Measurements from ENCODE around the gene HSD11B1. TPM values are rescaled to one million over a fixed set of nuclear protein-coding genes. Genes with fewer than 3 reads are reported as not detected.

The HSD11B1 gene
- total RNA-seq, 1 experiment from 2014 or later = not detected

DNA sequence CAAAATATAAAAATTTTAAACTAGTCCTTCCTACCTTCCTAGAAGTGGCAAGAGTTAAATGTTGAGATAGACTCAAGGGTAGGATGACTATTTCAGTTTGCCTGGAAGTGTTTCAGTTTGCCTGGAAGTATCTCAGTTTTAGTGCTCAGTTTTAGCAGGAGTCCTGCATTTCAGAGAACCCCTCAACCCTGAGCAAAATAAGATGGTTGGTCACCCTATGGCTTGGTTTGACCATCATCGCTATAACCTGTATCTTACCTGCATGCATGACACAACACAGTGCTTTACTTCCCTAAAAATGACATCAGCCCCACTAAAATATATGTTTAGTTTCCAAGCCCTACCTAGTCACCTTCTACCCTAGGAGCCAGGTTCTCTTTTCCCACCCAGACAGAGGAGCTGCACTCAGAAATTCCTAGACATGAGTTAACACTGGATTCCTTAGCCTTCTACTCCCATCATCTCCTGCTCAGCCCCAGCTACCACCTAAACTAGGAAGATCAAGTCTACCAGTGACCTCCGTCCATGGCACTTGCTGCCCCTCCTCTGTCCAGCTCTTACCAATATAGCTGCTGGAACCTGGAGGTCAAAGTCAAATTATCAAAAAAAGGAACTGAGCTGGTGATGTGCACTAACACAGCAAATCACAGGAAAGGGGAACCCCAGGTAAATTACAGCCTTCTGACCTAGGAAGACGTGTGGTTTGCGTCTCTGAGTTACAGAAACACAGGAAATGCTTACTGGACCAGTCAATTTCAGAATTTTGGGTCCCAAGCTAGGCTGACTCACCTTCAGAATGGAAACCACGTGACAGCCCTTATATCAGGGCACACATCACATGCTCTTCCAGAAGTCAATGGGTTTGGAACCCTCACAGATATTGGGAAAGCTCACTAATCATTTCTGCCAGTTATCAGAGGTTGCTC, 31.7 kb upstream of the HSD11B1 start:
- DNase-seq (ENCODE audit: low read depth, low spot score) = no peak
- in situ Hi-C loops (cut with HindIII; ENCODE audit: low pct_unique_long_range_greater_than_20kb, low sequenced_read_pairs) (no loop called here), intact Hi-C loops (cut with micrococcal nuclease; ENCODE audit: unreplicated experiment) (no loop called here)
- no peaks in the 10 kb centered on the region for H3K4me1 ChIP-seq (ENCODE audit: control insufficient read depth, insufficient read depth, low read length)
- no TSS peak for BruUV-seq (replicated peaks)
- ATAC-seq = no peak
- TF ChIP-seq REST (IDR thresholded peaks at IDR 0.05; ENCODE audit: insufficient read depth in 1 of 2, low read depth in 2 of 2, low read length in 1 of 2) (no peak), POLR2AphosphoS5 (IDR thresholded peaks at IDR 0.05; ENCODE audit: low read depth, low read length) (no peak), TCF7L2 (IDR thresholded peaks at IDR 0.05; ENCODE audit: low read depth, low read length) (no peak), CTCF (IDR thresholded peaks at IDR 0.05) (no peak), SIN3A (IDR thresholded peaks at IDR 0.05; ENCODE audit: borderline replicate concordance, insufficient read depth, low read depth, low read length) (no peak)
- POLR2A ChIA-PET = no interaction called here
- CTCF ChIA-PET = no interaction called here
- no peak overlapping the region for H3K4me3 ChIP-seq (ENCODE audit: low read depth in 2 of 2, low read length in 2 of 2)
- H3K9me3 ChIP-seq (ENCODE audit: control insufficient read depth, insufficient read depth, low read depth, low read length) = no peaks in the 10 kb centered on the region
- H3K27me3 ChIP-seq (ENCODE audit: control insufficient read depth, insufficient read depth, low read length) = peaks cover 22% of the 10 kb centered on the region
- H3K27ac ChIP-seq (ENCODE audit: low read length) = no peak overlapping the region
- no peaks in the 10 kb centered on the region for H3K36me3 ChIP-seq (ENCODE audit: control insufficient read depth, insufficient read depth, low read length)

DNA sequence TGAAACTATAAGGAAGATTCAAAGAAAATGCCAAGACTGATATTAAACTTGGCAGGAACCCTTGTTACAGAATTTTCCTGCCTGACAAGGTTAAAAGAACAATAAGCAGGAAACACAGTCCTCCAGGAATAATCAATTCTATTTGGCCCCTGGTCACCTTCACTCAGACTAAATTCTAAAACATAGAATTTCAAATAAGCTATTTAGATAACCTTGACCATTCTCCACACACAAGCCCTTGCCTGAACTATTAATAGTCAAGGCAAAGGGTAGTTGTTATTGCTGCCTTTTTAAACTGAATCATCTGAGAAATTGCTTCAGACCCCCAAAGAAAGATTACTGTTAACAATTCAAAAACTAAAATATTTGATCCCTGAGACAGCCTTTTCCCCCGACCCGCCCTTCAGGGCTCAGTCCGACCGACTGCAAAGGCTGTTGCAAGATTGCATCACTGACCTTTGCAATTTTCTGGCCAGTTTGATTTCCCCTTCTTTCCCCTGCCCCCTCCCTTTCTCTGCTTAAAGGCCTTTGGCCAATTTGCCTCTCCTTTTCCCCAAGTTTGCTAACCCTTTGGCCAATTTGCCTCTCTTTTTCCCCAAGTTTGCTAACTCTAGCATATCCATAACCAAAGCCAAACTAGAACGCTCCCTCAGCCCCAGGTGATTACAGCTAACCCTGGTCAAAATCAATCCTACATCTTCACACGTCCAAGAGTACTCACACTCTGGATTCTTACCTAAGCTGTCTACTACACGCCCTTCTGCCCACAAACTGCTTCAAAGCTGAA, 30.8 kb upstream of the HSD11B1 start:
- no TSS peak for BruUV-seq (replicated peaks)
- ChIA-PET CTCF (no interaction called here), POLR2A (no interaction called here)
- peaks cover 22% of the 10 kb centered on the region for H3K27me3 ChIP-seq (ENCODE audit: control insufficient read depth, insufficient read depth, low read length)
- H3K4me1 ChIP-seq (ENCODE audit: control insufficient read depth, insufficient read depth, low read length) = no peaks in the 10 kb centered on the region
- H3K27ac ChIP-seq (ENCODE audit: low read length) = no peak overlapping the region
- no peaks in the 10 kb centered on the region for H3K36me3 ChIP-seq (ENCODE audit: control insufficient read depth, insufficient read depth, low read length)
- ATAC-seq (no peak), DNase-seq (ENCODE audit: low read depth, low spot score) (no peak)
- in situ Hi-C loops (cut with HindIII; ENCODE audit: low pct_unique_long_range_greater_than_20kb, low sequenced_read_pairs) (no loop called here), intact Hi-C loops (cut with micrococcal nuclease; ENCODE audit: unreplicated experiment) (no loop called here)
- no peak overlapping the region for H3K4me3 ChIP-seq (ENCODE audit: low read depth in 2 of 2, low read length in 2 of 2)
- H3K9me3 ChIP-seq (ENCODE audit: control insufficient read depth, insufficient read depth, low read depth, low read length) = no peaks in the 10 kb centered on the region
- TF ChIP-seq SIN3A (IDR thresholded peaks at IDR 0.05; ENCODE audit: borderline replicate concordance, insufficient read depth, low read depth, low read length) (no peak), POLR2AphosphoS5 (IDR thresholded peaks at IDR 0.05; ENCODE audit: low read depth, low read length) (no peak), CTCF (IDR thresholded peaks at IDR 0.05) (no peak), REST (IDR thresholded peaks at IDR 0.05; ENCODE audit: insufficient read depth in 1 of 2, low read depth in 2 of 2, low read length in 1 of 2) (no peak), TCF7L2 (IDR thresholded peaks at IDR 0.05; ENCODE audit: low read depth, low read length) (no peak)
